AG04449 (cell line): ENCODE measurements around the gene TBL1X.

Source experiments
- CTCF ChIA-PET: fragments of 350-600 bp; formaldehyde crosslinking; extraction: SDS; loops from one replicate; lab custom pipeline; 2021; ENCODE audit warnings: antibody characterized with exemption; lab: Yijun Ruan, JAX
- POLR2A ChIA-PET: fragments of 400-600, 350-600 bp; formaldehyde crosslinking; extraction: SDS; loops from one replicate; lab custom pipeline; 2020; ENCODE audit warnings: antibody characterized with exemption, inconsistent platforms; lab: Yijun Ruan, JAX
- DNase-seq: peaks from one replicate; pipeline ENCODE4 v3.0.0-alpha.2; 2010; ENCODE audit warnings: low read depth, low spot score
- H3K4me3 ChIP-seq: 2 replicates; pipeline ENCODE4 v1.5.1; 2011; ENCODE audit warnings: low read depth, mild to moderate bottlenecking, control low read depth, low read length
- TF ChIP-seq, protein P1 (sequence below): IDR thresholded peaks from one replicate; pipeline ENCODE4 v1.5.1; 2011; ENCODE audit warnings: mild to moderate bottlenecking, moderate library complexity, low read length, control low read depth, inconsistent platforms; ENCODE audit not compliant: insufficient read depth; ENCODE audit errors: missing control alignments

Gene TBL1X

DNA sequence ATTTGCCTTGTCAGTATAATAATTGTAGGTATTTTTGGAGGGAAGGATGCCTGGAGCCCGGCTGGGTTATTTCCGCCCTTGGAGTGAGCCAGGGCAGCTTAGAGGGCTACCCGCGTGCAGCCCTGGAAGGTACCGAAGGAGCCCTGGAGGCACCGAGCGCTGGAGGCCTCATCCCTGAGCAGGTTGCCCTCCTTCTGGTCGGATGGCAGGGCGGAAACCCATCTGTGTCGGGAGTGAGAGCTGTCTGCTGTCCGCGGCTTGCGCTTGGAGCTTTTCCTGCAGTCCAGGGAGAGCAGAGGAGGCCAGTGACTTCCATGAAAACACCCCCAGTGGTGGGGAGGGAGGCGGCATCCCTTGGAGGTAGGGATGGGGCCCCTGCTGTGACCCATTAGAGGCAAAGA is 122.1 kb downstream of the TBL1X start:
- CTCF ChIA-PET: no interaction called here

GRCh38 chrX:9587642-9588041 is 122.8 kb downstream of the TBL1X start:
- CTCF ChIA-PET: no interaction called here
- no peak for DNase-seq
- H3K4me3 ChIP-seq: no peak overlapping the region
- TF ChIP-seq, protein P1, sequence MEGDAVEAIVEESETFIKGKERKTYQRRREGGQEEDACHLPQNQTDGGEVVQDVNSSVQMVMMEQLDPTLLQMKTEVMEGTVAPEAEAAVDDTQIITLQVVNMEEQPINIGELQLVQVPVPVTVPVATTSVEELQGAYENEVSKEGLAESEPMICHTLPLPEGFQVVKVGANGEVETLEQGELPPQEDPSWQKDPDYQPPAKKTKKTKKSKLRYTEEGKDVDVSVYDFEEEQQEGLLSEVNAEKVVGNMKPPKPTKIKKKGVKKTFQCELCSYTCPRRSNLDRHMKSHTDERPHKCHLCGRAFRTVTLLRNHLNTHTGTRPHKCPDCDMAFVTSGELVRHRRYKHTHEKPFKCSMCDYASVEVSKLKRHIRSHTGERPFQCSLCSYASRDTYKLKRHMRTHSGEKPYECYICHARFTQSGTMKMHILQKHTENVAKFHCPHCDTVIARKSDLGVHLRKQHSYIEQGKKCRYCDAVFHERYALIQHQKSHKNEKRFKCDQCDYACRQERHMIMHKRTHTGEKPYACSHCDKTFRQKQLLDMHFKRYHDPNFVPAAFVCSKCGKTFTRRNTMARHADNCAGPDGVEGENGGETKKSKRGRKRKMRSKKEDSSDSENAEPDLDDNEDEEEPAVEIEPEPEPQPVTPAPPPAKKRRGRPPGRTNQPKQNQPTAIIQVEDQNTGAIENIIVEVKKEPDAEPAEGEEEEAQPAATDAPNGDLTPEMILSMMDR: no peak
- POLR2A ChIA-PET: no interaction called here

More for the DNA sequence above, 122.1 kb downstream of the TBL1X start:
- TF ChIP-seq, protein P1: no peak
- POLR2A ChIA-PET: no interaction called here
- H3K4me3 ChIP-seq: no peak overlapping the region
- no peak for DNase-seq

DNA sequence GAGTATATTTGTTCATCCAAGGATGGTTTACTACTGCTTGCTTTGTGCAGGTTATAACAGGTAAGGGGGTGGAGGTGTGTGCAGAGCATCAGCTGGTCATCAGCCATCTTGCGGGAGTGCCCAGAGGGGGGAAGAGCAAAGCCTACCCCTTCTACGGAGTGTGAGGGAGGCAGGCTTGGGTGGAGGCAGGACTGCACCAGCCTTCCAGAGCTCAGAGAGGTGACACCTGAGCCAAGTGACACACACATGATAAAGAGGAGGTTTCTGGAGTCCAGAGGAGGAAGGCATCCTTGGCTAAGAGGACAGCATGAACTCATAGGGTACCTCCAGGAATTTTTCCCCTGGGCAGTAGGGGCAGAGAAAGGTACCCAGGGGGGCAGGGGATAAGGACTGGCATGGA is 126.6 kb downstream of the TBL1X start:
- POLR2A ChIA-PET: no interaction called here
- DNase-seq: no peak
- TF ChIP-seq, protein P1: no peak
- no peak overlapping the region for H3K4me3 ChIP-seq
- CTCF ChIA-PET: no interaction called here

DNA sequence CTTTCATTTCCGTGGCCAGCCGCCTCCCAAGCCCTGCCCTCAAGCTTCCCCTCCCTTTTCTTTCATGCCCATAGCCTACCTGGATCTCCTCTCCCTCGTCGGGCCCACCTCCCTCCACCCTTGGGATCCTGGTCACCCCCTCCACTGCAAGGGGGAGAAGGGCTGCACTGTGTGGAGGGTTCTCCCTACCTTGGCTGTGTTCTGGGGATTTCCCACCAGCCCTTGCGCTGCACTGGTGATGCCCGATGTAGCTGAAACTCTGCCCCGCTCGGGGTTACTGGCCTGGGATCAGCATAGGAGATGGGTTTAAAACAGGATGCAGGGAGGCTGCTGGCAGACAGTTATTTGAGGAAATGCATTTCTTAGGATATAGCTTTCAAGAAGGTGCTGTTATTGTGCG is 128.9 kb downstream of the TBL1X start:
- CTCF ChIA-PET: no interaction called here

DNA sequence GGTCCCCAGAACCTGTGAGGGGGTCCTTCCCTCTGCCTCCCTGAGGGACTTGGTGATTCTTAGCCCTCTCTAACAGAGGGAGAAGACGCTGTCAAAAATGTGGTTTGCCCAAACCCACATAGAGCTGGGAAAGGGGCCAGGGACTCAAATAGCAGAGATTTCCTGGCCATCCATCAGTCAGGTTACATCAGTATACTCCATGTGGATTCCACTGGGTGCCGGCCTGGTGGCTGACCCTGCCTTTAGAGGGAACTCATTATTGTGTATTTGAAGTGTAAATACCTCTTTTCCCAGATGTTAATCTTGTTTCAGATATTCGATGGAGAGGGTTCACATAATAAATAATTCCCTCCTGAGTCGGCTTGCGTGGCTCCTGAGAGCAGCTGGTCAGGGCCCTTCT is 130.3 kb downstream of the TBL1X start:
- ChIA-PET POLR2A (interaction anchor here (0.8 kb wide), 1 partner anchor 70 kb away, joined by 3 read pairs; no protein-coding TSS in a partner anchor), CTCF (no interaction called here)
- H3K4me3 ChIP-seq: no peak overlapping the region
- peak; percentile 16 for DNase-seq
- TF ChIP-seq, protein P1: no peak

More for the DNA sequence above, 128.9 kb downstream of the TBL1X start:
- no peak for DNase-seq
- H3K4me3 ChIP-seq: no peak overlapping the region
- TF ChIP-seq, protein P1: no peak
- POLR2A ChIA-PET: no interaction called here

DNA sequence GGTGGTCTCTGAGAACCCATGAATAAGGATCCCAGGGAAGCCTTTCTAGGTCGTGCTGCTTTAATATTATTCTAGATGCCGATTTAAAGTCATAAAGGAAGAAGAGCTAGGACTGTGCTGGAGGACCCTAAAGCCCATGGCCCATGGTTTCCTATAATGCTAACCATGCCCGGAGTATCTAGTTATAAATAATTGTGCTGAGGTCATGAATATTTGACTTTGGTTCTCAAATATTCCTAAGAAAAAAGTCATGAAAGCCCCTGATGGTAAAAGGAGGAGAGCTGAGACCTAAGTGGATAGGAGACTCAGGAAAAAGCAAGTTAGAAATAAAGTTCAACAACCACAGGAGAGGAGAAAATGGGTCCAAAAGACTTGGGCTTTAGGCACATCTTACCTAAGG is 132.0 kb downstream of the TBL1X start:
- no peak for DNase-seq
- POLR2A ChIA-PET: no interaction called here
- TF ChIP-seq, protein P1: no peak
- CTCF ChIA-PET: interaction anchor here (1.1 kb wide), 1 partner anchor 31 kb away, joined by 3 read pairs; no protein-coding TSS in a partner anchor
- no peak overlapping the region for H3K4me3 ChIP-seq
